Bronchial epithelial cell (primary cell): ENCODE measurements around the gene GALNT6. TPM values are rescaled to one million over a fixed set of nuclear protein-coding genes. Genes with fewer than 3 reads are reported as not detected.

Experiments used
- DNase-seq: peaks from one replicate; pipeline ENCODE4 v3.0.0-alpha.2; 2010; ENCODE audit warnings: low read depth
- FAIRE-seq: peaks from 2 replicates; lab custom pipeline; 2011; peaks lifted over from hg19 to GRCh38; lab: Jason Lieb, UNC
- H3K27me3 ChIP-seq: 2 replicates; pipeline ENCODE4 v1.5.1; 2011; ENCODE audit warnings: low read length; ENCODE audit not compliant: control insufficient read depth, insufficient read depth
- H3K36me3 ChIP-seq: 2 replicates; pipeline ENCODE4 v1.5.1; 2011; ENCODE audit warnings: low read length; ENCODE audit not compliant: control insufficient read depth, insufficient read depth
- H3K4me3 ChIP-seq: 2 replicates; pipeline ENCODE4 v1.5.1; 2011; ENCODE audit warnings: mild to moderate bottlenecking, low read depth, low read length, control low read depth
- total RNA-seq: library from RNA; depleted of rRNA; stranded (reverse); fragments of >200 nt; gene quantifications from 2 replicates; pipeline ENCODE4 v1.2.1, GENCODE V29; 2014
- TF ChIP-seq, protein P1 (sequence below): IDR thresholded peaks from 2 replicates; pipeline ENCODE4 v1.5.1; 2011; ENCODE audit warnings: mild to moderate bottlenecking, moderate library complexity, low read length, control low read depth, inconsistent platforms; ENCODE audit not compliant: insufficient read depth, severe bottlenecking

The GALNT6 gene, protein sequence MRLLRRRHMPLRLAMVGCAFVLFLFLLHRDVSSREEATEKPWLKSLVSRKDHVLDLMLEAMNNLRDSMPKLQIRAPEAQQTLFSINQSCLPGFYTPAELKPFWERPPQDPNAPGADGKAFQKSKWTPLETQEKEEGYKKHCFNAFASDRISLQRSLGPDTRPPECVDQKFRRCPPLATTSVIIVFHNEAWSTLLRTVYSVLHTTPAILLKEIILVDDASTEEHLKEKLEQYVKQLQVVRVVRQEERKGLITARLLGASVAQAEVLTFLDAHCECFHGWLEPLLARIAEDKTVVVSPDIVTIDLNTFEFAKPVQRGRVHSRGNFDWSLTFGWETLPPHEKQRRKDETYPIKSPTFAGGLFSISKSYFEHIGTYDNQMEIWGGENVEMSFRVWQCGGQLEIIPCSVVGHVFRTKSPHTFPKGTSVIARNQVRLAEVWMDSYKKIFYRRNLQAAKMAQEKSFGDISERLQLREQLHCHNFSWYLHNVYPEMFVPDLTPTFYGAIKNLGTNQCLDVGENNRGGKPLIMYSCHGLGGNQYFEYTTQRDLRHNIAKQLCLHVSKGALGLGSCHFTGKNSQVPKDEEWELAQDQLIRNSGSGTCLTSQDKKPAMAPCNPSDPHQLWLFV
- 14.0 and 39.2 TPM in 2 replicates for total RNA-seq

DNA sequence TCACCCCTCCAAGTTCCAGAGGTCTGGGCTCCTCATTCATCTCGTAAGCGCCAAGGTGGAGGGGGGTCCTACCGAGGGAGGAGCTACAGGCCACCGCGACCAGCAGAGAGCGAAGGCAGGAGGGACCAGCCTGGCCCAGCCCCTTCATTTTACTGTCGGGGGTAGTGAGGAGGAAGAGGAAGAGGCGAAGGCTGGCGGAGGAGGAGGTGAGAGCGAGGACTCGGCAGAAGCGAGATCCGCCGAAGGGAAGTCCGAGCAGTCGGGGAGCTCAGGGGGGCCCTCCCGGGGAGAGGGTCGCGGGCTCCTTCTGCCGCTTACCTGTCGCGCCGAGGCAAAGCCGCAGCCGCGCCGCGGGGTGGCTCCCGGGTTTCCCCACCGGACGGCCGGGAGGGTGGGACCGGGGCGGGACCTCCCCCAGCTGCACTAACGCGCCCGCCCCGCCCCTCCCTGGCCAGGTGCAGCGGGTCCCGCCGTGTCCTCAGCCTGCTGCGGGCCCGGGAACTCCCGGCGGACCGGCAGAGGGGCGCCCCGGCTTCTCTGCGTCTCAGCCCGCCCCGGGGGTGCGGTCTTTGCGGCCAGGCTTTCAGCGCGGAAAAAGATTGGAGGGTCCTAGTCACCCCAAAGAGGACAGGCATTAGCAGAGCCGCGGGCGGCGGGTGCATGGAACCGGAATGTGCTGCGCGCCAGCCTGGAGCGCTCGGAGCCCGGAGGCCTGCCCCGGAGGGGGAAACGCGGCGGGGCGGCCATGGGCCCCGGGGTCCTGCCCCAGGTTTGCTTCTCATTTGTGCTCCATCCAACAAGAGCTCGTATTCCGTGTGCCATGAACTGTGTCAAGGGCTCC is at the start of gene GALNT6:
Gene GALNT6, minus strand, starts transcription at position 124 of the 841 bp plus-strand sequence. CDS start 11,625 bp downstream, outside the sequence.
- H3K36me3 ChIP-seq, result no peaks in the 10 kb centered on the region
- H3K4me3 ChIP-seq, result peak within 1 kb of the TSS; percentile 62
- H3K27me3 ChIP-seq, result no peaks in the 10 kb centered on the region
- FAIRE-seq (no peak), DNase-seq (no peak)
- TF ChIP-seq, protein P1, sequence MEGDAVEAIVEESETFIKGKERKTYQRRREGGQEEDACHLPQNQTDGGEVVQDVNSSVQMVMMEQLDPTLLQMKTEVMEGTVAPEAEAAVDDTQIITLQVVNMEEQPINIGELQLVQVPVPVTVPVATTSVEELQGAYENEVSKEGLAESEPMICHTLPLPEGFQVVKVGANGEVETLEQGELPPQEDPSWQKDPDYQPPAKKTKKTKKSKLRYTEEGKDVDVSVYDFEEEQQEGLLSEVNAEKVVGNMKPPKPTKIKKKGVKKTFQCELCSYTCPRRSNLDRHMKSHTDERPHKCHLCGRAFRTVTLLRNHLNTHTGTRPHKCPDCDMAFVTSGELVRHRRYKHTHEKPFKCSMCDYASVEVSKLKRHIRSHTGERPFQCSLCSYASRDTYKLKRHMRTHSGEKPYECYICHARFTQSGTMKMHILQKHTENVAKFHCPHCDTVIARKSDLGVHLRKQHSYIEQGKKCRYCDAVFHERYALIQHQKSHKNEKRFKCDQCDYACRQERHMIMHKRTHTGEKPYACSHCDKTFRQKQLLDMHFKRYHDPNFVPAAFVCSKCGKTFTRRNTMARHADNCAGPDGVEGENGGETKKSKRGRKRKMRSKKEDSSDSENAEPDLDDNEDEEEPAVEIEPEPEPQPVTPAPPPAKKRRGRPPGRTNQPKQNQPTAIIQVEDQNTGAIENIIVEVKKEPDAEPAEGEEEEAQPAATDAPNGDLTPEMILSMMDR, result no peak

DNA sequence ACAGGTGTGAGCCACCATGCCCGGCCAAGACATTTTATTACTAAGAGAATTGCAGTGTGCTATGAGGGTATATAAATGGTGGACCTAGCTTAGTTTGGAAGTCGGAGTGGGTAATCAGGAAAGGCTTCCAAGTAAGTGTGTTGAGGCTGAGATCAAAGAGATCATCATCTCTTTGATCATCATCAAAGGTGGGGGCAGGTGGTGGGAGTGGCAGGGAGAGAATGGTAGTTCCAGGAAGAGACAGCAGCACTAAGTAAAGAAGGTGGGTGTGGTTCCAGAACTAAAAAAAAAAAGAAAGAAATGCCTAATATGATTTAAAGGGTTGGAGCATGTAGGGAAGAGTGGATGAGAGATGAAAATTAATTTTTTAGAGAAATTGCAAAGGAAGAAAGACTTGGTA is 48.1 kb upstream of the GALNT6 start:
- TF ChIP-seq, protein P1, result no peak
- Histone ChIP-seq H3K4me3 (no peak overlapping the region), H3K27me3 (no peaks in the 10 kb centered on the region), H3K36me3 (no peaks in the 10 kb centered on the region)
- FAIRE-seq (no peak), DNase-seq (no peak)

DNA sequence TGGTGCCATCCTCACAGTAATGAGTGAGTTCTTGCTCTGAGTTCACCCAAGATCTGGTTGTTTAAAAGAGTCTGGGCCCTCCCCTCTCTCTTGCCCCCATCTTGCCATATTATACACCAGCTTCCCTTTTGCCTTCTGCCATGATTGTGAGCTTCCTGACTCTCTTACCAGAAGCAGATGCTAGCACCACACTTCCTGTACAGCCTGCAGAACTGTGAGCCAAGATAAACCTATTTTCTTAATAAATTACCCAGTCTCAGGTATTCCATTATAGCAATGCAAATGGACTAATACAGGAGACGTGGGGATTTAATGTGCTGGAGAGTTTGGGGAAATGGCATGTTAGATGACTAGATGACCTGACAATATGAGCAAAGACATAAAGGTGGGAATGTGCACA is 46.2 kb upstream of the GALNT6 start:
- DNase-seq, result no peak
- no peak for FAIRE-seq

DNA sequence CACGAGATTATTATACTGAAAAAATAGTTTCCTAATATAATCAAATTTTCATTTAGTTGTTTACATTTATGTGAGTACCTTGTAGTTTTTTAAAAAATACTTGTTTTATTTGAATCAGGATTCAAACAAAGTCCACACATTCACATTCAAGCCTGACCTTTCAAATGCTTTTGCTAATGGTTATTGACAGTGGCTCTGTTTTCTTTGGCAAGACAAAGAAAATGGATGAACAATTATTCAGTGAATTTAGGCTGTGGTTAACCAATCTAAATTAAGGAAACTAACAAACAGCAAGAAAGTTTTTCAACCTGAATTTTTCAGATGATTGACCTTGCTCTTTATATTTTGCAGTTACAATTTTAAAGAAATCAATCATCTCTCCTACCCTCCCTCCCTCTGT is 43.1 kb upstream of the GALNT6 start:
- no peaks in the 10 kb centered on the region for H3K27me3 ChIP-seq
- DNase-seq (no peak), FAIRE-seq (no peak)
- TF ChIP-seq, protein P1, result no peak
- H3K4me3 ChIP-seq, result no peak overlapping the region
- H3K36me3 ChIP-seq, result no peaks in the 10 kb centered on the region

More for the DNA sequence above, 46.2 kb upstream of the GALNT6 start:
- TF ChIP-seq, protein P1, result no peak
- H3K36me3 ChIP-seq, result no peaks in the 10 kb centered on the region
- no peak overlapping the region for H3K4me3 ChIP-seq
- H3K27me3 ChIP-seq, result no peaks in the 10 kb centered on the region

DNA sequence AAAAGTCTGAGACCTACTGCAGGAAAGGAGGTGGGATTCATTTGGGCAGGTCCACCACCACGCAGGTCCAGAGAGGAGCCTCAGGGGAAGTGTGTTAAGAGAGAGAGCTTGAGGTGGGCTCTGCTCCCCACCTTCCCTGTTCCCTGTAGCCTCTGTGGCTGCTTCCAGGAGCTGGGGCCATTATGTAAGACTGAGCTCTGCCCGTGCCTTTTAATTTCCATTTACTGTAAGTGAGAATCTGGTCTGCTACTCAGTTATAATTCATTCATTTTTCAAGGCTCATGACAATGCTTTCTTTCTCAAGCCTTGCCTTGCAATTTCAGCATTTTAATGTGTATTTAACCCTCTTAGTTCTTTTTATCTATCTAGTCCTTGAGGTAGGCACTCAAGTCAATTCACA is 41.7 kb upstream of the GALNT6 start:
- TF ChIP-seq, protein P1, result no peak
- H3K36me3 ChIP-seq, result no peaks in the 10 kb centered on the region
- no peak overlapping the region for H3K4me3 ChIP-seq
- no peaks in the 10 kb centered on the region for H3K27me3 ChIP-seq
- DNase-seq (no peak), FAIRE-seq (no peak)
